Measurements from ENCODE around the gene EPHA1. TPM values are rescaled to one million over a fixed set of nuclear protein-coding genes. Genes with fewer than 3 reads are reported as not detected.

EPHA1 gene
- polyA plus RNA-seq, 1 of the 3 experiments (the other 2 are of a cell fraction) = 0.49 TPM

DNA sequence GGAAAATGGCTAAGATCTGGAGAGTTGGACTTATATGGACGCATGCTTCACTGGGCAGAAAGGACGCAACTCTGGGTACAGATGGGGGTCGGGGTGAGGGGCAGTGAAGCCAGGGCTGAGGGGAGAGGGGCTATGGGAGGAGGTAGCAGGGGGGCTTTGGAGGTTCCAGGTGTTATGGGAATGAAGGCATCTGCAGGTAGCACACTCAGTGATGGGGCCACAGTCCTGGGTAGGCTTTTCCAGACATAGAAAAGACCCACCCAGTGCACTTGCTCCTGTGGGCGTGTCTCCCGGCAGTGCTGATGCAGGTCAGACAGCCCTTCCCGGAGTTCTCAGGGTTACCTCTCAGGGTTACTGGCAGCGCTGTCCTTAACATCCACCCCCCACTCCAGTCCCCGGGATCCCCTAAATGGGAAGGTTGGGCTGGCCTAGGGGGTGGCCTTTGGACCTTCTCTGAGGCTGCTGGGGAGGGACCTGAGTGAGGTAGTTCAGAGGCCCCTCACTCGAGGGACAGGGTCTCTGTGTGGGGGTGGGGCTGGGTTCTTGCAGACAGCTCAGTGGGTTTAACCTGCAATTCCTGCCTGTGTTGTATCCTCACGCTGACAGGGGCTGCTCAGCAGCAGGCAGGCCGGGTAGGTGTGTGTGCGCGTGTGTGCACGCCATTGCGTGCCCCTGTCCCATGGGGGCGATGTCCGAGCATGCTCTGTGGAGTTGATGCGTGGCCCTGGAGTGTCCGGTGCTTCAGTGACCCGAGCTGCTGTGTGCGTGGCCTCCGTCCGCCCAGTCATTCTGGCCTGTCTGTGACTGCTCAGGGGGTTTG lies 21.3 kb downstream of the EPHA1 start:
- H3K9me2 ChIP-seq = no peaks in the 10 kb centered on the region
- no peak overlapping the region for H3K9ac ChIP-seq
- 88% methylated on average over 12 of the region's 23 CpGs for WGBS (ENCODE audit: low lambda C conversion rate)
- CTCF ChIA-PET = interaction anchor here (0.6 to 8.3 kb wide), 5 partner anchors 13 to 147 kb away, joined by 3 to 43 read pairs (median 5); no protein-coding TSS in a partner anchor
- H3F3A ChIP-seq (replicated peaks; ENCODE audit: insufficient read depth) = peaks cover 70% of the 10 kb centered on the region
- H3K4me1 ChIP-seq (ENCODE audit: control insufficient read depth in 1 of 2, insufficient read depth in 2 of 2, low read depth in 1 of 2, low read length in 1 of 2) = peaks cover 14 to 71% of the 10 kb centered on the region in 2 experiments; a peak in 3 of 4 replicates
- no peaks in the 10 kb centered on the region for H3K27me3 ChIP-seq (ENCODE audit: insufficient read depth)
- TF ChIP-seq, protein P1, sequence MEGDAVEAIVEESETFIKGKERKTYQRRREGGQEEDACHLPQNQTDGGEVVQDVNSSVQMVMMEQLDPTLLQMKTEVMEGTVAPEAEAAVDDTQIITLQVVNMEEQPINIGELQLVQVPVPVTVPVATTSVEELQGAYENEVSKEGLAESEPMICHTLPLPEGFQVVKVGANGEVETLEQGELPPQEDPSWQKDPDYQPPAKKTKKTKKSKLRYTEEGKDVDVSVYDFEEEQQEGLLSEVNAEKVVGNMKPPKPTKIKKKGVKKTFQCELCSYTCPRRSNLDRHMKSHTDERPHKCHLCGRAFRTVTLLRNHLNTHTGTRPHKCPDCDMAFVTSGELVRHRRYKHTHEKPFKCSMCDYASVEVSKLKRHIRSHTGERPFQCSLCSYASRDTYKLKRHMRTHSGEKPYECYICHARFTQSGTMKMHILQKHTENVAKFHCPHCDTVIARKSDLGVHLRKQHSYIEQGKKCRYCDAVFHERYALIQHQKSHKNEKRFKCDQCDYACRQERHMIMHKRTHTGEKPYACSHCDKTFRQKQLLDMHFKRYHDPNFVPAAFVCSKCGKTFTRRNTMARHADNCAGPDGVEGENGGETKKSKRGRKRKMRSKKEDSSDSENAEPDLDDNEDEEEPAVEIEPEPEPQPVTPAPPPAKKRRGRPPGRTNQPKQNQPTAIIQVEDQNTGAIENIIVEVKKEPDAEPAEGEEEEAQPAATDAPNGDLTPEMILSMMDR (IDR thresholded peaks at IDR 0.05) = peak; percentile 44
- TF ChIP-seq RAD21 (IDR thresholded peaks at IDR 0.05; ENCODE audit: low read length) (no peak), RFX5 (IDR thresholded peaks at IDR 0.05; ENCODE audit: low read length) (no peak), POLR2AphosphoS5 (IDR thresholded peaks at IDR 0.05; ENCODE audit: low read depth, low read length) (peak; percentile 39)
- TF ChIP-seq, protein P2, sequence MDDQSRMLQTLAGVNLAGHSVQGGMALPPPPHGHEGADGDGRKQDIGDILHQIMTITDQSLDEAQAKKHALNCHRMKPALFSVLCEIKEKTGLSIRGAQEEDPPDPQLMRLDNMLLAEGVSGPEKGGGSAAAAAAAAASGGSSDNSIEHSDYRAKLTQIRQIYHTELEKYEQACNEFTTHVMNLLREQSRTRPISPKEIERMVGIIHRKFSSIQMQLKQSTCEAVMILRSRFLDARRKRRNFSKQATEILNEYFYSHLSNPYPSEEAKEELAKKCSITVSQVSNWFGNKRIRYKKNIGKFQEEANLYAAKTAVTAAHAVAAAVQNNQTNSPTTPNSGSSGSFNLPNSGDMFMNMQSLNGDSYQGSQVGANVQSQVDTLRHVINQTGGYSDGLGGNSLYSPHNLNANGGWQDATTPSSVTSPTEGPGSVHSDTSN (IDR thresholded peaks at IDR 0.05) = 0 out of 2 replicates have a peak, but pooled peaks have one; percentile 2
- H3K9me3 ChIP-seq = no peaks in the 10 kb centered on the region
- H3K4me3 ChIP-seq (ENCODE audit: low read depth in 2 of 2, low read length in 1 of 2) = peak overlapping the region in 1 of 2 experiments; percentile 3; a peak in 1 of 4 replicates
- DNase-seq = no peak
- peak overlapping the region in 1 of 2 experiments; percentile 100; a peak in 1 of 4 replicates for H3K27ac ChIP-seq (ENCODE audit: low read depth in 2 of 2, low read length in 1 of 2)
- H4K20me1 ChIP-seq (ENCODE audit: insufficient read depth) = peaks cover 100% of the 10 kb centered on the region
- H3K79me2 ChIP-seq (ENCODE audit: insufficient read depth) = peaks cover 70% of the 10 kb centered on the region
- POLR2A ChIA-PET = interaction anchor here (0.9 kb wide), 1 partner anchor 124 kb away, joined by 4 read pairs; the partner anchor contains the start of gene GSTK1
- H2AFZ ChIP-seq (ENCODE audit: low read depth) = no peak overlapping the region
- H3K4me2 ChIP-seq = peak overlapping the region; percentile 100
- H3K36me3 ChIP-seq (replicated peaks in 1 of 2; ENCODE audit: control insufficient read depth in 1 of 2, insufficient read depth in 2 of 2, low read length in 1 of 2) = peaks cover 72 to 87% of the 10 kb centered on the region in 2 experiments

DNA sequence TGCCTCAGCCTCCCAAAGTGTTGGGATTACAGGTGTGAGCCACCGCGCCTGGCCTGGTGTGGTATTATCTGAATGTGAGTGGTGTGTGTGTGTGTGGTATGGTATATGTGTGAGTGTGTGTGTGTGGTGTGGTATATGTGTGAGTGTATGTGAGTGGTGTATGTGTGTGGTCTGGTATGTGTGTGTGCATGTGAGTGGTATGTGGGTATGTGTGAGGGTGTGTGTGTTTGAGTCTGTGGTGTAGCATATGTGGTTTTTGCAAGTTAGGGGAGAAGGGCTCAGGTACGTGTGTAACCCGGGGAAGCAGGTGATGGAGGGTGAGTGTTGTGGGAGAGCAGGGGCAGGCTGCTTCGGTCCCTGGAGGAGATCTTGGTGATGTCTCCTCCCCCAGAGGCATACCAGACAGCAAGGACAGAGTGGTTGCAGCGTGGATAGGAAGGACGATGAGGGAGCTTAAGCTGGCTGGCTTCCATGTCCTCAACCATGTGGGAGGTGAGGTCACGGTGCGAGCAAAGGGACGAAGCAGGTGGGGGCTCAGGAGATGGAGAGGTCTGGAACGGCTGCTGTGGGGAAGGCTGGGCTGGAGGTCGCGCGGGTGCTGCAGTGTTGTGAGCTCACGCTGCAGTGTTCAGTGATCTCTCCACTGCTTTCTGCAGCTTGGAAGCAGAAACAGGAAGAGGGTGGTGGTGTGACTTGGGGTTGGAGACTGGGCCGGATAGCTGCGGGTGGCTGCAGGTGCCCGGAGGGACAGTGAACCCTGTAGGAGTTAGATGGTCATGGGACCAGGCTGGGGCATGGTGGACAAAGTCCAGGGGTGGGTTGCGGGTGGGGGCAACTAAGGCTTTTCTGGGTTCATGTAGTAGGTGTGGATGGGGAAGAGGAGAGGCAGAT lies 22.5 kb downstream of the EPHA1 start:
- Histone ChIP-seq H3F3A (replicated peaks; ENCODE audit: insufficient read depth) (peaks cover 58% of the 10 kb centered on the region), H3K79me2 (ENCODE audit: insufficient read depth) (peaks cover 82% of the 10 kb centered on the region), H3K27me3 (ENCODE audit: insufficient read depth) (no peaks in the 10 kb centered on the region), H3K9me2 (no peaks in the 10 kb centered on the region), H3K4me3 (ENCODE audit: low read depth in 2 of 2, low read length in 1 of 2) (peak overlapping the region; percentile 0 to 99; a peak in 3 of 4 replicates), H2AFZ (ENCODE audit: low read depth) (no peak overlapping the region), H3K9ac (peak overlapping the region; percentile 99), H3K36me3 (replicated peaks in 1 of 2; ENCODE audit: control insufficient read depth in 1 of 2, insufficient read depth in 2 of 2, low read length in 1 of 2) (peaks cover 61 to 81% of the 10 kb centered on the region in 2 experiments), H3K27ac (ENCODE audit: low read depth in 2 of 2, low read length in 1 of 2) (peak overlapping the region in 1 of 2 experiments; percentile 100; a peak in 2 of 4 replicates), H4K20me1 (ENCODE audit: insufficient read depth) (peaks cover 93% of the 10 kb centered on the region), H3K9me3 (no peaks in the 10 kb centered on the region), H3K4me2 (peak overlapping the region; percentile 100), H3K4me1 (ENCODE audit: control insufficient read depth in 1 of 2, insufficient read depth in 2 of 2, low read depth in 1 of 2, low read length in 1 of 2) (peaks cover 17 to 61% of the 10 kb centered on the region in 2 experiments; a peak in 3 of 4 replicates)
- ChIA-PET CTCF (interaction anchor here (1.1 kb wide), 1 partner anchor 19 kb away, joined by 3 read pairs; no protein-coding TSS in a partner anchor), POLR2A (interaction anchor here (0.6 kb wide), 1 partner anchor 740 kb away, joined by 5 read pairs; no protein-coding TSS in a partner anchor)
- TF ChIP-seq FOXJ3 (CRISPR knock-in tag; IDR thresholded peaks at IDR 0.05) (no peak), MEF2A (IDR thresholded peaks at IDR 0.05; ENCODE audit: borderline replicate concordance, low read depth) (no peak), TEAD4 (IDR thresholded peaks at IDR 0.05; ENCODE audit: borderline replicate concordance, insufficient read depth) (no peak), CHD2 (IDR thresholded peaks at IDR 0.05; ENCODE audit: low read length, partially characterized antibody) (no peak), FOXM1 (IDR thresholded peaks at IDR 0.05; ENCODE audit: low read depth) (no peak), RFX5 (IDR thresholded peaks at IDR 0.05; ENCODE audit: low read length) (no peak), RXRA (IDR thresholded peaks at IDR 0.05; ENCODE audit: borderline replicate concordance, low read depth) (no peak)
- TF ChIP-seq, protein P3, sequence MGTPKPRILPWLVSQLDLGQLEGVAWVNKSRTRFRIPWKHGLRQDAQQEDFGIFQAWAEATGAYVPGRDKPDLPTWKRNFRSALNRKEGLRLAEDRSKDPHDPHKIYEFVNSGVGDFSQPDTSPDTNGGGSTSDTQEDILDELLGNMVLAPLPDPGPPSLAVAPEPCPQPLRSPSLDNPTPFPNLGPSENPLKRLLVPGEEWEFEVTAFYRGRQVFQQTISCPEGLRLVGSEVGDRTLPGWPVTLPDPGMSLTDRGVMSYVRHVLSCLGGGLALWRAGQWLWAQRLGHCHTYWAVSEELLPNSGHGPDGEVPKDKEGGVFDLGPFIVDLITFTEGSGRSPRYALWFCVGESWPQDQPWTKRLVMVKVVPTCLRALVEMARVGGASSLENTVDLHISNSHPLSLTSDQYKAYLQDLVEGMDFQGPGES (IDR thresholded peaks at IDR 0.05; ENCODE audit: low read depth, low read length) = no peak
- TF ChIP-seq, protein P1 (IDR thresholded peaks at IDR 0.05) = no peak
- TF ChIP-seq, protein P4, sequence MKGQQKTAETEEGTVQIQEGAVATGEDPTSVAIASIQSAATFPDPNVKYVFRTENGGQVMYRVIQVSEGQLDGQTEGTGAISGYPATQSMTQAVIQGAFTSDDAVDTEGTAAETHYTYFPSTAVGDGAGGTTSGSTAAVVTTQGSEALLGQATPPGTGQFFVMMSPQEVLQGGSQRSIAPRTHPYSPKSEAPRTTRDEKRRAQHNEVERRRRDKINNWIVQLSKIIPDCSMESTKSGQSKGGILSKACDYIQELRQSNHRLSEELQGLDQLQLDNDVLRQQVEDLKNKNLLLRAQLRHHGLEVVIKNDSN (IDR thresholded peaks at IDR 0.05; ENCODE audit: borderline replicate concordance, low read depth) = no peak
- no peak for DNase-seq
- WGBS (ENCODE audit: low lambda C conversion rate) = 80% methylated on average over 19 of the region's 19 CpGs
